Uterus (tissue), 4 donors: Measurements from ENCODE around the gene SHISA9. TPM values are rescaled to one million over a fixed set of nuclear protein-coding genes. Genes with fewer than 3 reads are reported as not detected.

Source experiments
- DNase-seq, 2 donors: peaks; one replicate each; pipeline ENCODE4 v3.0.0-alpha.2; 2019 to 2020
- H3K27ac ChIP-seq, 2 donors: fragments of 200-600 bp; sonication (generic); 1 replicate in 1 of 2; 2 replicates in 1 of 2; pipeline ENCODE4 v1.5.1; 2016 to 2018
- H3K27me3 ChIP-seq, 2 donors: fragments of 200-600 bp; sonication (generic); one replicate each; pipeline ENCODE4 v1.5.1; 2018 to 2019; ENCODE audit warnings: control low read depth in 1 of 2
- H3K36me3 ChIP-seq, 2 donors: fragments of 200-600 bp; sonication (generic); one replicate each; pipeline ENCODE4 v1.5.1; 2019; ENCODE audit warnings: control low read depth in 1 of 2
- H3K4me1 ChIP-seq, 2 donors: fragments of 200-600 bp; sonication (generic); one replicate each; pipeline ENCODE4 v1.5.1; 2018 to 2019; ENCODE audit warnings: control low read depth in 1 of 2
- H3K4me3 ChIP-seq, 2 donors: fragments of 200-600 bp; sonication (generic); 1 replicate in 1 of 2; 2 replicates in 1 of 2; pipeline ENCODE4 v1.5.1; 2018 to 2019; ENCODE audit warnings: mild to moderate bottlenecking in 1 of 2
- H3K9me3 ChIP-seq, 2 donors: fragments of 200-600 bp; sonication (generic); one replicate each; pipeline ENCODE4 v1.5.1; 2019; ENCODE audit warnings: control low read depth in 1 of 2
- CTCF ChIP-seq, 4 experiments: fragments of 200-600 bp in 2 of 4; fragments of 450-650 bp in 2 of 4; sonication (generic) in 2 of 4; IDR thresholded peaks; one replicate each; pipeline ENCODE4 v1.5.1; 2016 to 2019; ENCODE audit warnings: antibody characterized with exemption in 4 of 4, mild to moderate bottlenecking in 2 of 4, moderate library complexity in 1 of 4
- POLR2A ChIP-seq, 2 donors: fragments of 450-650 bp; IDR thresholded peaks; one replicate each; pipeline ENCODE4 v1.6.1; 2016; ENCODE audit warnings: antibody characterized with exemption in 2 of 2, mild to moderate bottlenecking in 1 of 2, moderate library complexity in 1 of 2
- intact Hi-C: fragments of 100-400 bp; cut with DNase I; formaldehyde crosslinking; loops from one replicate; pipeline ENCODE4 v1.15.1; 2023; ENCODE audit warnings: low total_unique reads
- total RNA-seq, 4 donors: library from RNA; depleted of rRNA in 3 of 4; stranded (reverse); fragments of >200 nt in 3 of 4; gene quantifications; one replicate each; pipeline versions ENCODE4 v1.1.0 to v1.2.4, GENCODE V29; 2014 to 2023
- donor health status: DM: yes; HTN: yes; CAD: no.

The SHISA9 gene
- total RNA-seq, 4 donors from 2014 or later, result 0.27 TPM; not detected in 3

- intact Hi-C loops, result no loop called here
- Histone ChIP-seq H3K9me3 (no peaks in the 10 kb centered on the region), H3K27me3 (no peaks in the 10 kb centered on the region)
Measured at GRCh38 chr16:12866981-12867551, 34.3 kb upstream of the SHISA9 start.

GRCh38 chr16:12868169-12868568 lies 33.2 kb upstream of the SHISA9 start:
- TF ChIP-seq POLR2A (IDR thresholded peaks at IDR 0.05) (no peak), CTCF (IDR thresholded peaks at IDR 0.05) (no peak)
- H3K4me1 ChIP-seq, result no peaks in the 10 kb centered on the region
- H3K36me3 ChIP-seq, result no peaks in the 10 kb centered on the region
- no peak for DNase-seq
- H3K4me3 ChIP-seq, result no peak overlapping the region
- H3K27ac ChIP-seq, result no peak overlapping the region
- intact Hi-C loops, result no loop called here
- H3K9me3 ChIP-seq, result no peaks in the 10 kb centered on the region
- no peaks in the 10 kb centered on the region for H3K27me3 ChIP-seq

More at GRCh38 chr16:12866981-12867551, 34.3 kb upstream of the SHISA9 start:
- H3K4me1 ChIP-seq, result no peaks in the 10 kb centered on the region
- DNase-seq, result no peak
- H3K4me3 ChIP-seq, result no peak overlapping the region
- H3K27ac ChIP-seq, result no peak overlapping the region
- H3K36me3 ChIP-seq, result no peaks in the 10 kb centered on the region
- TF ChIP-seq CTCF (IDR thresholded peaks at IDR 0.05), result no peak
- no peak for TF ChIP-seq POLR2A (IDR thresholded peaks at IDR 0.05)

GRCh38 chr16:12868788-12869187 lies 32.6 kb upstream of the SHISA9 start:
- TF ChIP-seq CTCF (IDR thresholded peaks at IDR 0.05) (no peak), POLR2A (IDR thresholded peaks at IDR 0.05) (no peak)
- no peaks in the 10 kb centered on the region for H3K36me3 ChIP-seq
- no peaks in the 10 kb centered on the region for H3K9me3 ChIP-seq
- DNase-seq, result no peak
- no peaks in the 10 kb centered on the region for H3K4me1 ChIP-seq
- no peak overlapping the region for H3K4me3 ChIP-seq
- intact Hi-C loops, result no loop called here
- H3K27me3 ChIP-seq, result no peaks in the 10 kb centered on the region
- H3K27ac ChIP-seq, result no peak overlapping the region

GRCh38 chr16:12869698-12870427 lies 31.5 kb upstream of the SHISA9 start:
- Histone ChIP-seq H3K4me1 (no peaks in the 10 kb centered on the region), H3K27ac (no peak overlapping the region), H3K27me3 (no peaks in the 10 kb centered on the region), H3K9me3 (no peaks in the 10 kb centered on the region), H3K36me3 (no peaks in the 10 kb centered on the region), H3K4me3 (no peak overlapping the region)
- no peak for TF ChIP-seq POLR2A (IDR thresholded peaks at IDR 0.05)
- TF ChIP-seq CTCF (IDR thresholded peaks at IDR 0.05), result no peak
- no peak for DNase-seq
- intact Hi-C loops, result no loop called here

GRCh38 chr16:12871784-12872183 lies 29.6 kb upstream of the SHISA9 start:
- Histone ChIP-seq H3K4me3 (no peak overlapping the region), H3K4me1 (no peaks in the 10 kb centered on the region), H3K9me3 (no peaks in the 10 kb centered on the region), H3K36me3 (no peaks in the 10 kb centered on the region), H3K27ac (no peak overlapping the region), H3K27me3 (no peaks in the 10 kb centered on the region)
- TF ChIP-seq CTCF (IDR thresholded peaks at IDR 0.05) (no peak), POLR2A (IDR thresholded peaks at IDR 0.05) (no peak)
- intact Hi-C loops, result no loop called here
- no peak for DNase-seq
